SU-DHL-6 (cell line): Measurements from ENCODE around the gene GORASP2.

ENCODE experiments used
- H2AFZ ChIP-seq: fragments of 200-600 bp; sonication (generic); 2 replicates; pipeline ENCODE4 v1.6.1; 2014; ENCODE audit warnings: low read depth, mild to moderate bottlenecking, moderate library complexity, mixed read lengths, antibody characterized with exemption, low read length; ENCODE audit not compliant: severe bottlenecking
- H3F3A ChIP-seq: fragments of 200-600 bp; shearing (Covaris generic); 2 replicates; pipeline ENCODE4 v1.6.0; 2016; ENCODE audit warnings: antibody characterized with exemption, mild to moderate bottlenecking; ENCODE audit not compliant: insufficient read depth
- H3K27ac ChIP-seq: fragments of 200-600 bp; sonication (generic); 2 replicates; pipeline ENCODE4 v1.5.1; 2016; ENCODE audit warnings: low read depth, mild to moderate bottlenecking, low read length, moderate library complexity, mixed read lengths
- H3K27me3 ChIP-seq: fragments of 200-600 bp; sonication (generic), shearing (Covaris generic); 2 replicates; pipeline ENCODE4 v1.6.0; 2014; ENCODE audit warnings: mild to moderate bottlenecking, low read length
- H3K36me3 ChIP-seq: fragments of 200-600 bp; sonication (generic); 2 replicates; pipeline ENCODE4 v1.6.1; 2014; ENCODE audit warnings: mild to moderate bottlenecking, low read length, mixed read lengths
- H3K4me2 ChIP-seq: fragments of 300-600, 200-600 bp; shearing (Covaris generic), sonication (generic); 2 replicates; pipeline ENCODE4 v1.6.0; 2014; ENCODE audit warnings: low read length, low read depth, mild to moderate bottlenecking; ENCODE audit not compliant: poor library complexity, severe bottlenecking
- H3K4me3 ChIP-seq: fragments of 200-600 bp; sonication (generic); 2 replicates; pipeline ENCODE4 v1.5.1; 2014; ENCODE audit warnings: antibody characterized with exemption, low read length, mild to moderate bottlenecking, mixed read lengths; ENCODE audit not compliant: insufficient read depth, poor library complexity, severe bottlenecking
- H3K79me2 ChIP-seq: fragments of 200-600 bp; sonication (generic); 2 replicates; pipeline ENCODE4 v1.6.1; 2014; ENCODE audit warnings: mild to moderate bottlenecking, low read length, moderate library complexity; ENCODE audit not compliant: insufficient read depth
- H3K9ac ChIP-seq: fragments of 200-600 bp; sonication (generic); 2 replicates; pipeline ENCODE4 v1.7.0; 2014; ENCODE audit warnings: mild to moderate bottlenecking, low read length
- H3K9me2 ChIP-seq: fragments of 200-600 bp; sonication (generic); replicated peaks from 2 replicates; pipeline ENCODE4 v1.6.1; 2014; ENCODE audit warnings: low read length; ENCODE audit not compliant: insufficient read depth
- H3K9me3 ChIP-seq: fragments of 200-600 bp; sonication (generic); 2 replicates; pipeline ENCODE4 v1.6.1; 2014; ENCODE audit warnings: low read length, mixed read lengths; ENCODE audit not compliant: insufficient read depth
- H4K20me1 ChIP-seq: fragments of 200-600 bp; sonication (generic); 2 replicates; pipeline ENCODE4 v1.6.1; 2014; ENCODE audit warnings: low read depth, mild to moderate bottlenecking, antibody characterized with exemption, low read length, moderate library complexity, mixed read lengths
- CTCF ChIP-seq: fragments of 200-600 bp; sonication (generic); IDR thresholded peaks from one replicate; pipeline ENCODE4 v1.5.1; 2017; ENCODE audit warnings: antibody characterized with exemption, mild to moderate bottlenecking, low read length, moderate library complexity; ENCODE audit not compliant: insufficient read depth, poor library complexity, severe bottlenecking
- EZH2phosphoT487 ChIP-seq: fragments of 200-600 bp; sonication (generic), shearing (Covaris generic); conservative IDR thresholded peaks from 2 replicates; pipeline ENCODE4 v1.6.1; 2018; ENCODE audit warnings: mild to moderate bottlenecking, antibody characterized with exemption, low read length, moderate library complexity, mixed read lengths

GORASP2 gene

DNA sequence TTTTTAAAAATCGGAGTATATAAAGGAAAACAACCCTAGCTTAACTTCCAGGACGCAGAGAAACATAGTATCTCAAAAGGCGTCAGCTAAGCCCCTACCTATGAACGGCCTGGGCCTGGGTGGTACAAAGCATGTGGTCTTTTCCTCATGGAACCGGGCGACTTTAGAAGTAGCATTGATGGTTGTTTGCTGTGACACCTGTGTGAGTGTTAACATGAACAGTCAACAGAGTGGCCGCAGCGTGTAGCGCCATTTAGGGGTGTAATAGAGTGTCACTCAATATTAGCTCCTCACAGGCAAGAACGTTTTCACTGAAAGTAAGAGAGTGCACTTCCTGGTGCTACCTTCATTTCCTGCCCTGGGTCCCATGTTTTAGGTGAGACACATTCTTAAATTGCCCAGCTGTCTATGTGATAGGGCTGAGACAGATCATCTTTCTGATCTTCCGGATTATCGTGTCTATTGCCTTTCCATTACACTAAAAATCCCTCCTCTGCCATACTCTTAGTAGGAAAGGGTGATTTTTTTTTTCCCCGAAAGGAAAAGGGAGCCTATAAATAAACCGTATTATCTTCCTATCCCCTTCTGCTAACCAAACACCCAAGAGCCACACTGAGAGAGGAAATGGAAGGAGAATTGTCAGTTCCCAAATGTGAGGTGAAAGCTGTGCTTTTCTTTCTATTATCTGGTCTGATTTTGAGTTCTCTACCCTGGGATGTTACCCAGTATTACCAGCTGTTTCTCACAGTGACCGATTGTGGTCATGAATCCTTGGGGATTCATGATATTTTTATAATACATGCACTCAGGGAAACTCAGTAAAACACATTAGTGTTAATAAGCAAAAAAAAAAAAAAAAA lies 1.3 kb downstream of the GORASP2 start:
- Histone ChIP-seq H4K20me1 (peaks cover 25% of the 10 kb centered on the region), H3K27me3 (no peaks in the 10 kb centered on the region), H3K79me2 (peaks cover 72% of the 10 kb centered on the region), H3K4me2 (peak overlapping the region; percentile 83), H3K4me3 (peak overlapping the region; percentile 83), H3K27ac (peak overlapping the region; percentile 68), H3K36me3 (peaks cover 12% of the 10 kb centered on the region; the same call in 1 of the 2 replicates), H2AFZ (peak overlapping the region; percentile 45), H3K9me2 (no peaks in the 10 kb centered on the region), H3K9me3 (no peaks in the 10 kb centered on the region), H3K9ac (peak overlapping the region; percentile 97), H3F3A (peaks cover 8% of the 10 kb centered on the region; the same call in 1 of the 2 replicates)
- TF ChIP-seq CTCF, result no peak
- TF ChIP-seq EZH2phosphoT487, result no peak

- H3F3A ChIP-seq, result peaks cover 8% of the 10 kb centered on the region; the same call in 1 of the 2 replicates
- peak overlapping the region; percentile 97 for H3K9ac ChIP-seq
- peak overlapping the region; percentile 83 for H3K4me3 ChIP-seq
- H3K9me2 ChIP-seq, result no peaks in the 10 kb centered on the region
- H3K36me3 ChIP-seq, result peaks cover 12% of the 10 kb centered on the region; the same call in 1 of the 2 replicates
- peaks cover 28% of the 10 kb centered on the region for H4K20me1 ChIP-seq
- H2AFZ ChIP-seq, result no peak overlapping the region
- peaks cover 77% of the 10 kb centered on the region for H3K79me2 ChIP-seq
- H3K9me3 ChIP-seq, result no peaks in the 10 kb centered on the region
- peak overlapping the region; percentile 83 for H3K4me2 ChIP-seq
- no peaks in the 10 kb centered on the region for H3K27me3 ChIP-seq
- TF ChIP-seq CTCF (no peak), EZH2phosphoT487 (no peak)
- H3K27ac ChIP-seq, result no peak overlapping the region
These were observed 1.9 kb downstream of the GORASP2 start for GRCh38 chr2:170930991-170931266.

DNA sequence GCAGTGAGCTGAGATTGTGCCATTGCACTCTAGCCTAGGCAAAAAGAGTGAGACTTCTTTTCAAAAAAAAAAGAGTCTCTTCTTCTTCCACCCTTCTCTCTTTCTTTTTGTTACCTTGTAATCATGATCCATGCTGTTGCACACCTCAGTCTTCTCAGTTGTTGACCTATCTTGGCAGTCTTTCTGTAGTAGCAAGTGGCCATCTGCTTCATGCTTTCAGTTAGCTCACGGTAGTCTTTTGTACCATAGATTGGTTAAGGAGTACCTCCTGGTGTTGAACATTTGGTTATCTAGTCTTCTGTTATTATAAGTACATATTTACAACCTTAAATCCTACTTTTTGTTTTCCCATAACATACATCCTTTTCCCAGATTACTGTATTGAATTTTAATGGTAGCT lies 3.1 kb downstream of the GORASP2 start:
- H3K4me3 ChIP-seq, result no peak overlapping the region
- peaks cover 33% of the 10 kb centered on the region for H4K20me1 ChIP-seq
- H3K27ac ChIP-seq, result no peak overlapping the region
- H3K9ac ChIP-seq, result no peak overlapping the region
- H3K79me2 ChIP-seq, result peaks cover 90% of the 10 kb centered on the region
- H2AFZ ChIP-seq, result no peak overlapping the region
- no peaks in the 10 kb centered on the region for H3K9me3 ChIP-seq
- no peak for TF ChIP-seq CTCF
- no peak for TF ChIP-seq EZH2phosphoT487
- H3F3A ChIP-seq, result peaks cover 8% of the 10 kb centered on the region; the same call in 1 of the 2 replicates
- H3K36me3 ChIP-seq, result peaks cover 14% of the 10 kb centered on the region; the same call in 1 of the 2 replicates
- H3K4me2 ChIP-seq, result peak overlapping the region; percentile 83
- no peaks in the 10 kb centered on the region for H3K9me2 ChIP-seq
- no peaks in the 10 kb centered on the region for H3K27me3 ChIP-seq
